Gastrocnemius medialis (tissue), 4 donors: Measurements from ENCODE around the gene ANKRD33B.

ENCODE experiments used
- CTCF ChIP-seq, 5 experiments: fragments of 450-650 bp in 3 of 5; fragments of 200-600 bp in 2 of 5; sonication (generic) in 2 of 5; IDR thresholded peaks in 4 of 5; conservative IDR thresholded peaks in 1 of 5; 1 replicate in 4 of 5; 2 replicates in 1 of 5; pipeline ENCODE4 v1.5.1; 2016 to 2019; ENCODE audit warnings: antibody characterized with exemption in 5 of 5, mild to moderate bottlenecking in 3 of 5, moderate library complexity in 3 of 5
- POLR2A ChIP-seq, 2 donors: fragments of 450-650 bp; IDR thresholded peaks; one replicate each; pipeline ENCODE4 v1.6.1; 2017; ENCODE audit warnings: antibody characterized with exemption in 2 of 2, mild to moderate bottlenecking in 2 of 2, moderate library complexity in 2 of 2

- no peak for TF ChIP-seq CTCF (IDR thresholded peaks at IDR 0.05 in 4 of 5, conservative IDR thresholded peaks at IDR 0.05 in 1 of 5)
- no peak for TF ChIP-seq POLR2A (IDR thresholded peaks at IDR 0.05)
Measured at GRCh38 chr5:10556893-10557746, 6.8 kb upstream of the ANKRD33B start.
